H9 (cell line): ENCODE data around the gene PUDP. TPM values are rescaled to one million over a fixed set of nuclear protein-coding genes. Genes with fewer than 3 reads are reported as not detected.

Experiments
- DNase-seq: peaks from one replicate; pipeline ENCODE4 v3.0.0-alpha.2; 2017
- H2AFZ ChIP-seq: one replicate; pipeline ENCODE4 v1.6.1; 2013; ENCODE audit warnings: mild to moderate bottlenecking, low read length, control low read depth, moderate library complexity
- H2AK5ac ChIP-seq: 2 replicates; pipeline ENCODE4 v1.6.1; 2013; ENCODE audit warnings: low read length, control low read depth, mixed read lengths; ENCODE audit not compliant: insufficient read length
- H2BK120ac ChIP-seq: one replicate; pipeline ENCODE4 v1.6.1; 2013; ENCODE audit warnings: low read depth, mild to moderate bottlenecking, low read length, control low read depth, inconsistent platforms; ENCODE audit not compliant: poor library complexity, severe bottlenecking
- H2BK12ac ChIP-seq: 2 replicates; pipeline ENCODE4 v1.6.1; 2013; ENCODE audit warnings: low read length, control low read depth, mixed read lengths, low read depth; ENCODE audit not compliant: insufficient read length
- H2BK15ac ChIP-seq: 2 replicates; pipeline ENCODE4 v1.6.1; 2013; ENCODE audit warnings: low read depth, low read length, control low read depth
- H2BK20ac ChIP-seq: one replicate; pipeline ENCODE4 v1.6.1; 2013; ENCODE audit warnings: low read depth, mild to moderate bottlenecking, low read length, control low read depth, inconsistent platforms; ENCODE audit not compliant: poor library complexity, severe bottlenecking
- H2BK5ac ChIP-seq: 2 replicates; pipeline ENCODE4 v1.6.1; 2013; ENCODE audit warnings: low read length, control low read depth, mixed read lengths; ENCODE audit not compliant: insufficient read length
- H3K14ac ChIP-seq: 2 replicates; pipeline ENCODE4 v1.6.1; 2013; ENCODE audit warnings: low read length, control low read depth; ENCODE audit not compliant: insufficient read depth
- H3K18ac ChIP-seq: 2 replicates; pipeline ENCODE4 v1.6.1; 2013; ENCODE audit warnings: low read depth, mild to moderate bottlenecking, mixed read lengths, low read length, control low read depth; ENCODE audit not compliant: insufficient read length
- H3K23ac ChIP-seq: 2 replicates; pipeline ENCODE4 v1.6.1; 2013; ENCODE audit warnings: low read length, control low read depth, mixed read lengths, low read depth; ENCODE audit not compliant: insufficient read length
- H3K23me2 ChIP-seq: 2 replicates; pipeline ENCODE4 v1.6.1; 2013; ENCODE audit warnings: low read depth, mild to moderate bottlenecking, mixed read lengths, low read length, control low read depth; ENCODE audit not compliant: insufficient read length, poor library complexity, severe bottlenecking
- H3K27ac ChIP-seq: 2 replicates; pipeline ENCODE4 v1.5.1; 2013; ENCODE audit warnings: low read length, control low read depth, mixed read lengths, low read depth; ENCODE audit not compliant: insufficient read length
- H3K27me3 ChIP-seq: 2 replicates; pipeline ENCODE4 v1.6.1; 2013; ENCODE audit warnings: low read length, control low read depth, inconsistent platforms; ENCODE audit not compliant: insufficient read depth
- H3K4ac ChIP-seq: 2 replicates; pipeline ENCODE4 v1.6.1; 2013; ENCODE audit warnings: low read depth, mild to moderate bottlenecking, control low read depth, inconsistent platforms, low read length, moderate library complexity
- H3K4me1 ChIP-seq: 2 replicates; pipeline ENCODE4 v1.6.1; 2013; ENCODE audit warnings: low read length, control low read depth, inconsistent platforms; ENCODE audit not compliant: insufficient read depth
- H3K4me2 ChIP-seq: 2 replicates; pipeline ENCODE4 v1.6.1; 2013; ENCODE audit warnings: low read length, control low read depth, mixed read lengths; ENCODE audit not compliant: insufficient read length, insufficient read depth
- H3K56ac ChIP-seq: 2 replicates; pipeline ENCODE4 v1.6.1; 2013; ENCODE audit warnings: low read depth, mild to moderate bottlenecking, mixed read lengths, low read length, control low read depth; ENCODE audit not compliant: insufficient read length
- H3K79me1 ChIP-seq: 2 replicates; pipeline ENCODE4 v1.6.1; 2013; ENCODE audit warnings: low read depth, mild to moderate bottlenecking, moderate library complexity, low read length, control low read depth, inconsistent platforms; ENCODE audit not compliant: insufficient read depth, poor library complexity, severe bottlenecking
- H3K79me2 ChIP-seq: 2 replicates; pipeline ENCODE4 v1.6.1; 2013; ENCODE audit warnings: low read length, control low read depth, inconsistent platforms; ENCODE audit not compliant: insufficient read depth
- H3K9ac ChIP-seq: 2 replicates; pipeline ENCODE4 v1.6.1; 2013; ENCODE audit warnings: low read length, control low read depth, mixed read lengths; ENCODE audit not compliant: insufficient read length; ENCODE audit errors: extremely low read depth
- H3K9me3 ChIP-seq: one replicate; pipeline ENCODE4 v1.6.1; 2013; ENCODE audit warnings: low read depth, low read length, inconsistent platforms; ENCODE audit not compliant: control insufficient read depth
- H3T11ph ChIP-seq: one replicate; pipeline ENCODE4 v1.6.1; 2013; ENCODE audit warnings: mild to moderate bottlenecking, low read length, control low read depth, inconsistent platforms
- H4K20me1 ChIP-seq: one replicate; pipeline ENCODE4 v1.6.1; 2013; ENCODE audit not compliant: control insufficient read depth, insufficient read length, insufficient read depth
- H4K5ac ChIP-seq: 2 replicates; pipeline ENCODE4 v1.6.1; 2013; ENCODE audit warnings: low read depth, mild to moderate bottlenecking, mixed read lengths, low read length, control low read depth; ENCODE audit not compliant: insufficient read length
- H4K8ac ChIP-seq: replicated peaks from 2 replicates; pipeline ENCODE4 v1.6.1; 2013; ENCODE audit warnings: low read length, control low read depth, mixed read lengths, low read depth; ENCODE audit not compliant: insufficient read length
- H4K91ac ChIP-seq: 2 replicates; pipeline ENCODE4 v1.6.1; 2013; ENCODE audit warnings: low read depth, mild to moderate bottlenecking, moderate library complexity, mixed read lengths, low read length, control low read depth; ENCODE audit not compliant: insufficient read length
- H3K27ac Mint-ChIP-seq, 3 experiments: 2 replicates in 2 of 3; 3 replicates in 1 of 3; pipeline ENCODE4 v1.8.0; 2020 to 2021; ENCODE audit warnings: mixed read lengths in 3 of 3, mild to moderate bottlenecking in 1 of 3, moderate library complexity in 1 of 3
- H3K27me3 Mint-ChIP-seq: 2 replicates; pipeline ENCODE4 v1.8.0; 2021; ENCODE audit warnings: low read depth, mild to moderate bottlenecking, moderate library complexity, mixed read lengths
- H3K36me3 Mint-ChIP-seq, 3 experiments: 2 replicates in 2 of 3; 3 replicates in 1 of 3; pipeline ENCODE4 v1.8.0; 2020 to 2021; ENCODE audit warnings: low read depth in 3 of 3, mixed read lengths in 3 of 3; ENCODE audit not compliant: insufficient read depth in 1 of 3
- H3K4me1 Mint-ChIP-seq, 2 experiments: 2 replicates each; pipeline ENCODE4 v1.8.0; 2020; ENCODE audit warnings: mixed read lengths in 2 of 2
- H3K4me3 Mint-ChIP-seq, 2 experiments: 2 replicates in 1 of 2; 3 replicates in 1 of 2; pipeline ENCODE4 v1.8.0; 2020 to 2021; ENCODE audit warnings: mild to moderate bottlenecking in 2 of 2, mixed read lengths in 2 of 2, moderate library complexity in 1 of 2
- H3K9me3 Mint-ChIP-seq, 2 experiments: 2 replicates in 1 of 2; 3 replicates in 1 of 2; pipeline ENCODE4 v1.8.0; 2020; ENCODE audit warnings: mild to moderate bottlenecking in 2 of 2, mixed read lengths in 2 of 2, moderate library complexity in 1 of 2
- WGBS: extraction: QIAGEN DNeasy Blood & Tissue Kit; methylation state at CpG from one replicate; pipeline ENCODE4 v1.1.7; 2013; ENCODE audit warnings: missing lambda C conversion rate, low lambda C conversion rate, mixed read lengths; ENCODE audit not compliant: insufficient read length; ENCODE audit errors: extremely low coverage; 5-methylcytosine and 5-hydroxymethylcytosine counted together
- total RNA-seq: library from RNA; stranded (reverse); gene quantifications from 2 replicates; pipeline ENCODE4 v1.2.1, GENCODE V29; 2021
- TF ChIP-seq, protein P1 (sequence below): fragments of 200-600 bp; sonication (generic); conservative IDR thresholded peaks from 3 replicates; pipeline ENCODE4 v1.8.0; 2021; ENCODE audit warnings: antibody characterized with exemption, mild to moderate bottlenecking

Gene PUDP
- total RNA-seq, 1 experiment from 2014 or later, result 46.3 TPM

DNA sequence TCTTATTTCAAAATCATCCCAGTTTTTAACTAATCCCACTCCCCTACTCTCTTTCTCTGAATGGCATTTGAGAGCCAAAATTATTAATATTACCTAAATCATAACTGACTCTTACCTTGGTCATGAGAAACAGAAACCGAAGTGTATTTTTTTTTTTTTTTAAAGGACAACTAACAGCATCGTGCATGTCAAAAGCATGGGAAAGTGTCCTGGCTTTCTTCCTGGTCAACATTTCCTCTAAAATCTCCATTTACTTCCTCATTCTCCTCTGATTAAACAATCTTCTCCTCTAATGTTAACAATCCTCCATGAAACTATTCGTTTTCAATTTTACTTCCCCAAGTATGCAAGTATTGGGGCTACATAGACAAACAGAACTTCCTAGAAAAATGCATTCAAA is 2.5 kb downstream of the PUDP start:
- no peak overlapping the region for H2BK20ac ChIP-seq
- no peaks in the 10 kb centered on the region for H3K9me3 Mint-ChIP-seq
- H2BK12ac ChIP-seq, result no peak overlapping the region
- H4K20me1 ChIP-seq, result no peaks in the 10 kb centered on the region
- H2BK15ac ChIP-seq, result no peak overlapping the region
- H3K56ac ChIP-seq, result no peak overlapping the region
- H3K23ac ChIP-seq, result no peak overlapping the region
- no peaks in the 10 kb centered on the region for H3K27me3 ChIP-seq
- H3T11ph ChIP-seq, result no peak overlapping the region
- WGBS, result 100% methylated on average over 1 of the region's 3 CpGs
- no peak overlapping the region for H4K91ac ChIP-seq
- H3K9me3 ChIP-seq, result no peaks in the 10 kb centered on the region
- DNase-seq, result no peak
- no peak overlapping the region for H4K8ac ChIP-seq
- no peak overlapping the region for H3K18ac ChIP-seq
- TF ChIP-seq, protein P1, sequence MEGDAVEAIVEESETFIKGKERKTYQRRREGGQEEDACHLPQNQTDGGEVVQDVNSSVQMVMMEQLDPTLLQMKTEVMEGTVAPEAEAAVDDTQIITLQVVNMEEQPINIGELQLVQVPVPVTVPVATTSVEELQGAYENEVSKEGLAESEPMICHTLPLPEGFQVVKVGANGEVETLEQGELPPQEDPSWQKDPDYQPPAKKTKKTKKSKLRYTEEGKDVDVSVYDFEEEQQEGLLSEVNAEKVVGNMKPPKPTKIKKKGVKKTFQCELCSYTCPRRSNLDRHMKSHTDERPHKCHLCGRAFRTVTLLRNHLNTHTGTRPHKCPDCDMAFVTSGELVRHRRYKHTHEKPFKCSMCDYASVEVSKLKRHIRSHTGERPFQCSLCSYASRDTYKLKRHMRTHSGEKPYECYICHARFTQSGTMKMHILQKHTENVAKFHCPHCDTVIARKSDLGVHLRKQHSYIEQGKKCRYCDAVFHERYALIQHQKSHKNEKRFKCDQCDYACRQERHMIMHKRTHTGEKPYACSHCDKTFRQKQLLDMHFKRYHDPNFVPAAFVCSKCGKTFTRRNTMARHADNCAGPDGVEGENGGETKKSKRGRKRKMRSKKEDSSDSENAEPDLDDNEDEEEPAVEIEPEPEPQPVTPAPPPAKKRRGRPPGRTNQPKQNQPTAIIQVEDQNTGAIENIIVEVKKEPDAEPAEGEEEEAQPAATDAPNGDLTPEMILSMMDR, result no peak
- H2AK5ac ChIP-seq, result no peak overlapping the region
- no peak overlapping the region for H2AFZ ChIP-seq
- no peak overlapping the region for H3K4me3 Mint-ChIP-seq
- no peak overlapping the region for H2BK5ac ChIP-seq
- no peaks in the 10 kb centered on the region for H3K79me1 ChIP-seq
- no peak overlapping the region for H3K14ac ChIP-seq
- no peaks in the 10 kb centered on the region; the same call in 1 of the 2 replicates for H3K79me2 ChIP-seq
- H3K27ac Mint-ChIP-seq, result 0 out of 7 replicates have a peak overlapping the region, but pooled peaks of 1 of the 3 experiments have one; percentile 76
- H2BK120ac ChIP-seq, result no peak overlapping the region
- peaks cover 5% of the 10 kb centered on the region for H3K23me2 ChIP-seq
- no peak overlapping the region for H3K27ac ChIP-seq
- peaks cover 8 to 11% of the 10 kb centered on the region in 2 experiments for H3K4me1 Mint-ChIP-seq
- no peaks in the 10 kb centered on the region for H3K4me1 ChIP-seq
- H3K4ac ChIP-seq, result no peak overlapping the region
- no peak overlapping the region for H4K5ac ChIP-seq
- H3K27me3 Mint-ChIP-seq, result no peaks in the 10 kb centered on the region; the same call in 1 of the 2 replicates
- H3K4me2 ChIP-seq, result no peak overlapping the region
- H3K36me3 Mint-ChIP-seq, result peaks cover 0 to 13% (median 3%) of the 10 kb centered on the region in 3 experiments; a peak in 2 of 7 replicates
- H3K9ac ChIP-seq, result no peak overlapping the region
